HG03565 (cell line): Measurements from ENCODE around the gene ELOVL5.
"Not testable (repeated sequence)": the region's sequence is repeated elsewhere in the genome, so short reads cannot be mapped to it uniquely, and the experiment has no call there.

ENCODE experiments used
- ATAC-seq: cut with Tn5 transposase; IDR thresholded peaks from one replicate; pipeline ENCODE4 v1.9.1; 2021; ENCODE audit warnings: mild to moderate bottlenecking, moderate library complexity; ENCODE audit not compliant: unreplicated experiment

Gene ELOVL5

GRCh38 chr6:53306217-53306616 is 42.5 kb downstream of the ELOVL5 start:
- ATAC-seq = not testable (repeated sequence)

DNA sequence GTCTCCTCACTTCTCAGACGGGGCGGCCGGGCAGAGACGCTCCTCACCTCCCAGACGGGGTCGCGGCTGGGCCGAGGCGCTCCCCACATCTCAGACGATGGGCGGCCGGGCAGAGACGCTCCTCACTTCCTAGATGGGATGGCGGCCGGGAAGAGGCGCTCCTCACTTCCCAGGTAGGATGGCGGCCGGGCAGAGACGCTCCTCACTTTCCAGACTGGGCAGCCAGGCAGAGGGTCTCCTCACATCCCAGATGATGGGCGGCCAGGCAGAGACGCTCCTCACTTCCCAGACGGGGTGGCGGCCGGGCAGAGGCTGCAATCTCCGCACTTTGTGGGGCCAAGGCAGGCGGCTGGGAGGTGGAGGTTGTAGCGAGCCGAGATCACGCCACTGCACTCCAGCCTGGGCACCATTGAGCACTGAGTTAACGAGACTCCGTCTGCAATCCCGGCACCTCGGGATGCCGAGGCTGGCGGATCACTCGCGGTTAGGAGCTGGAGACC is 43.2 kb downstream of the ELOVL5 start:
- not testable (repeated sequence) for ATAC-seq

GRCh38 chr6:53304953-53305352 is 43.8 kb downstream of the ELOVL5 start:
- not testable (repeated sequence) for ATAC-seq

GRCh38 chr6:53302678-53303360 is 45.9 kb downstream of the ELOVL5 start:
- ATAC-seq = no peak

GRCh38 chr6:53301801-53302537 is 46.8 kb downstream of the ELOVL5 start:
- ATAC-seq = no peak

GRCh38 chr6:53300656-53301551 is 47.8 kb downstream of the ELOVL5 start:
- ATAC-seq = no peak

- ATAC-seq = no peak
Observed at GRCh38 chr6:53299331-53300005, 49.3 kb downstream of the ELOVL5 start.

DNA sequence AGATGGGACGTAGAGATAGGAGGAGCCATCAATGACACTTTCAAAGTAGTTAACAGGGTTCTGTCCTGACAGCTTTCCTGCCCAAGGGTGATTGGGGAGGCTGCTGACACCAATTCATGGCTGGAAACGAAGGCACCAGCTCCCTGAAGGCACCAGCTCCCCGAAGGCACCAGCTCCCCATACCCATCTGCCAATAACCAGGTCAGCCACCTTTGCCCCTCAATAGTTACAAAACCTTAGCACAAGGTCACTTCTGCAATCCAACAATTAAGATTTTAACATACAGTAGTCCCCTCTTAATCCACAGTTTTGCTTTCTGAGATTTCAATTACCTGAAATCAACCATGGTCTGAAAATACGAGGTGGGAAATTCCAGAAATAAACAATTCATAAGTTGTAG is 51.7 kb downstream of the ELOVL5 start:
- ATAC-seq = no peak

DNA sequence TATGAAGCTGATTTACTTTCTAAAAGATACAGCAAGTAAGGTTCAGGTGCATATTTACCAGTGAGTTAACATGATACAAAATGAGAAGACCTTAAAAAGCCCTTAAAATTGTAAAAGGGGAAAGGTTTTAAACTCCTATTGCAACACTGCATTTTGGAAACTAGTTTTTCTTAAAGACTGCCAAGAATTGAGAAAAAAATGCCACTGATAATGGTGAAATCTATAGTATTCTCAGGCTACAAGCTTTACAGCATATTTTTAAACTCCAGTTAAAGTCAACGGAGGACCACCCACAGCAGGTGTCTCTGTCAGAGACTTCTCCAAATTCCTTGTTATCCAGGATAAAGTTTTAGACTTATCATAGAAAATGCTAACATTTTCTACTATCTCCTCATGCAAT is 53.6 kb downstream of the ELOVL5 start:
- ATAC-seq = no peak

DNA sequence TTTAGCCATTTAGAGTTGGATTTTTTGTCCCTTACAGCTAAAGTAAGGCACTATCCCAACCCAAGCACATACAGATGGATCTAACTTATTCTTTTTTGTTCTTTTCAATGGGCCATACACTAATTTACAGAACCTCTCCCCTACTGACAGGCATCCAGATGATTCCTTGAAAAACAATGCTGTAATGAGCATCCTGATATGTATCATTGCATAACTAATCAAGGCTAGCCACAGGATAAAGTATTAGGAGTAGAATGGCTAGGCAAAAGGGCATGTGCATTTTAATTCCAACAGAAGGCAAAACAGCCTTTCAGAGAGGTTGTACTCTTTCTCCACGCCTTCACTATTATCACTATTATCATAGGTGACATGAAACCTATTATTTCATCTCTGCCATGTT is 54.1 kb downstream of the ELOVL5 start:
- no peak for ATAC-seq

- no peak for ATAC-seq
Observed at GRCh38 chr6:53294095-53294494, 54.7 kb downstream of the ELOVL5 start.

GRCh38 chr6:53293691-53294090 is 55.1 kb downstream of the ELOVL5 start:
- no peak for ATAC-seq

GRCh38 chr6:53290537-53291510 is 57.9 kb downstream of the ELOVL5 start:
- no peak for ATAC-seq

DNA sequence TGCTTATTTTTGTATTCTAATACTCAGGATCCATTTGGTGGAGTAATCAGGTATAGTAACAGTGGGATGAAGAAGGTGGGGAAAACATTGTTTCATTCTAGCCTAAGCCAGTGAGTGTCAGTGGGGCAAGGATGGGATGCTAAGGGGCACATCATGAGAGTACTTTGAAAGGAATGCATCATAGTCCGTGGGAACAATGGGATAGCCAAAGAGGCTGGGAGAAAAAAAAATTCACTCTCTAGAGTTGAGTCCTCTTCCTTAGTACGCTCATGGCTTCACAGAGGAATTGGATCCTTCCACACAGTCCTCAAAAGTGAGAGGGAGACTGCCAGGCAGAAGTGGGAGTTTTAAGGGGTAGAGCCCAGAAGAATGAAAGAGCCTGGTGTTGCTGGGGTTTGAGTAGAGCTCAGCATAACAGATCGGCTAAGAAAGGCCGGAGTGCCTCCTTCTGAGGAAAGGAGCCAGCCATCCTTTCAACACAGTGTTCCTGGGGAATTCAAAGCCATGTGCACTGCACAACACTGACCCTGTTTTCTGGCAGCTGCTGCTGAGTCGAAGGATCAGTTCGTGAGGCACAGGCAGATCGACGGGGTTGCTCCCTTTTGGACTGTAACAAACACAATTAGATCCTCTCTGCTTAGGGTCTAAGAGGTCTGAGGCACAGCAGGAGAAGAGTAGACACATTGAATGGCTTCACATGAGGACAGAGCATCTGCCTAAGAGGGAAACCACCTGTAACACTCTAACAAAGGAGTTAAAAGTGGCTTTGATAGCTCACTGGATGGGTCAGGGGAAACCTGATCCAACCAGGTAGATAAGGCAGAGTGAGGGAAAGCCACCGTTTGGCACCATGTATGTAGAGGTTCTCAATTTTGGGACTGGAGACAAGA is 61.2 kb downstream of the ELOVL5 start:
- ATAC-seq = no peak

- ATAC-seq = peak; percentile 65
Observed at GRCh38 chr6:53284901-53285300, 63.8 kb downstream of the ELOVL5 start.

DNA sequence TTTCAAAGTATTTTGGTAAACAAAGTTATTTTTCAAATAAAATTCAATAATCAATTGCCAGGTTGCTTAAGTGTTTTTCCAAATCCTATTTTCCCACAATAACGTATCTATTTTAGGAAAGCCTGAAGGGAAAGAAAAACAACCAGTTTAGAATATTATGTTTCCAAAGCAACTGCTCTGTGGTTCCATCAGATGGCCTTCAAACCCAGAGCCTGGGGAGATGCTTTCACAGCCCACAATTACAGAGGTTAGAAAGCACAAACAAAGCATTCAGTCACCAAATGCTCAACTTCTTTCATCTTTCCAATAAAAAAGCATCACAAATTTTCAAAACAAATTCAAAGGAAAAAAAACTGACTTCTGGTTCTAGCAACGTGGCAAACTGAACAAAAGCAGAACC is 66.0 kb downstream of the ELOVL5 start:
- no peak for ATAC-seq

- no peak for ATAC-seq
Observed at GRCh38 chr6:53282234-53282633, 66.5 kb downstream of the ELOVL5 start.

- ATAC-seq = no peak
Observed at GRCh38 chr6:53281518-53282215, 67.1 kb downstream of the ELOVL5 start.
